H1 (cell line): ENCODE data around the gene TTC36. TPM values are rescaled to one million over a fixed set of nuclear protein-coding genes. Genes with fewer than 3 reads are reported as not detected.

Source experiments
- CTCF ChIA-PET: fragments of 300-600 bp; sonication (Branson Sonifier 250); formaldehyde crosslinking; loops from one replicate; lab custom pipeline; 2021; ENCODE audit not compliant: partially characterized antibody; lab: Charles Lee
- POLR2A ChIA-PET: fragments of 300-600 bp; sonication (Branson Sonifier 250); formaldehyde crosslinking; loops from one replicate; lab custom pipeline; 2021; ENCODE audit warnings: inconsistent platforms; ENCODE audit not compliant: partially characterized antibody; lab: Charles Lee
- DNase-seq, 2 experiments: peaks; one replicate each; pipeline versions ENCODE4 v3.0.0 to v3.0.0-alpha.2; 2010 to 2022; ENCODE audit warnings: low spot score in 2 of 2, low read depth in 1 of 2, mixed read lengths in 1 of 2
- FAIRE-seq: peaks from 2 replicates; lab custom pipeline; 2011; peaks lifted over from hg19 to GRCh38; lab: Jason Lieb, UNC
- H2AFZ ChIP-seq: 2 replicates; pipeline ENCODE4 v1.8.1; 2012; ENCODE audit warnings: low read length, inconsistent platforms
- H2AK5ac ChIP-seq: 2 replicates; pipeline ENCODE4 v1.6.1; 2013; ENCODE audit warnings: low read depth, low read length
- H2BK120ac ChIP-seq: replicated peaks from 2 replicates; pipeline ENCODE3; 2013; ENCODE audit warnings: low read depth, low read length, inconsistent platforms
- H2BK12ac ChIP-seq: 2 replicates; pipeline ENCODE4 v1.6.1; 2013; ENCODE audit warnings: low read depth, low read length
- H2BK15ac ChIP-seq: 2 replicates; pipeline ENCODE4 v1.6.1; 2013; ENCODE audit warnings: low read length
- H2BK20ac ChIP-seq: 2 replicates; pipeline ENCODE4 v1.6.1; 2013; ENCODE audit warnings: low read length
- H2BK5ac ChIP-seq: 2 replicates; pipeline ENCODE4 v1.6.1; 2013; ENCODE audit warnings: low read depth, low read length
- H3K14ac ChIP-seq: 2 replicates; pipeline ENCODE4 v1.6.1; 2013; ENCODE audit warnings: inconsistent platforms; ENCODE audit not compliant: insufficient read length
- H3K18ac ChIP-seq: 2 replicates; pipeline ENCODE4 v1.6.1; 2013; ENCODE audit warnings: low read length; ENCODE audit errors: extremely low read depth
- H3K23ac ChIP-seq: 2 replicates; pipeline ENCODE4 v1.6.1; 2013; ENCODE audit warnings: inconsistent platforms; ENCODE audit not compliant: insufficient read length
- H3K23me2 ChIP-seq: 2 replicates; pipeline ENCODE4 v1.6.1; 2013; ENCODE audit warnings: low read depth, low read length
- H3K27ac ChIP-seq: 2 replicates; pipeline ENCODE4 v1.6.1; 2011; ENCODE audit warnings: low read depth, low read length, inconsistent platforms
- H3K27me3 ChIP-seq, 4 experiments: replicated peaks in 1 of 4; 1 replicate in 1 of 4; 2 replicates in 3 of 4; pipeline versions ENCODE4 v1.6.1 to v1.8.1; 2011 to 2013; ENCODE audit warnings: low read length in 3 of 4, mild to moderate bottlenecking in 3 of 4, inconsistent platforms in 2 of 4, mixed read lengths in 2 of 4, moderate library complexity in 1 of 4; ENCODE audit not compliant: control insufficient read depth in 3 of 4, insufficient read depth in 3 of 4; ENCODE audit errors: extremely low read depth in 1 of 4
- H3K36me3 ChIP-seq, 4 experiments: 2 replicates each; pipeline versions ENCODE4 v1.6.1 to v1.8.1; 2011 to 2013; ENCODE audit warnings: mild to moderate bottlenecking in 4 of 4, low read length in 3 of 4, moderate library complexity in 2 of 4, control low read depth in 1 of 4, inconsistent platforms in 1 of 4; ENCODE audit not compliant: insufficient read depth in 4 of 4, control insufficient read depth in 2 of 4
- H3K4ac ChIP-seq: replicated peaks from 2 replicates; pipeline ENCODE3; 2013; ENCODE audit warnings: low read length, low read depth, mixed read lengths, inconsistent platforms; ENCODE audit not compliant: insufficient read length
- H3K4me1 ChIP-seq, 4 experiments: replicated peaks in 1 of 4; 1 replicate in 1 of 4; 2 replicates in 3 of 4; pipeline versions ENCODE4 v1.6.1 to v1.8.1; 2011 to 2013; ENCODE audit warnings: low read length in 3 of 4, inconsistent platforms in 2 of 4, mixed read lengths in 1 of 4; ENCODE audit not compliant: insufficient read depth in 4 of 4, control insufficient read depth in 3 of 4
- H3K4me2 ChIP-seq, 2 experiments: 2 replicates each; pipeline versions ENCODE4 v1.6.1 to v1.8.1; 2011 to 2013; ENCODE audit warnings: low read depth in 2 of 2, low read length in 2 of 2, control low read depth in 1 of 2, inconsistent platforms in 1 of 2, mild to moderate bottlenecking in 1 of 2; ENCODE audit not compliant: insufficient read depth in 1 of 2
- H3K4me3 ChIP-seq, 4 experiments: fragments of 200-600, 300-600 bp in 1 of 4; sonication (generic), shearing (Covaris generic), sonication (Bioruptor Twin) in 1 of 4; 2 replicates each; pipeline versions ENCODE4 v1.5.1 to v1.8.1; 2011 to 2016; ENCODE audit warnings: low read length in 4 of 4, low read depth in 3 of 4, control low read depth in 2 of 4, inconsistent platforms in 2 of 4, mild to moderate bottlenecking in 2 of 4, mixed read lengths in 1 of 4, moderate library complexity in 1 of 4; ENCODE audit not compliant: insufficient read depth in 2 of 4; ENCODE audit errors: extremely low read depth in 1 of 4
- H3K56ac ChIP-seq: replicated peaks from 2 replicates; pipeline ENCODE3; 2013; ENCODE audit warnings: low read depth, mild to moderate bottlenecking, mixed read lengths, low read length, inconsistent platforms; ENCODE audit not compliant: insufficient read length
- H3K79me1 ChIP-seq: 2 replicates; pipeline ENCODE4 v1.6.1; 2013; ENCODE audit warnings: low read depth, low read length, control low read depth
- H3K79me2 ChIP-seq, 2 experiments: 2 replicates each; pipeline versions ENCODE4 v1.6.1 to v1.8.1; 2012 to 2013; ENCODE audit warnings: low read length in 2 of 2, mild to moderate bottlenecking in 2 of 2, inconsistent platforms in 1 of 2; ENCODE audit not compliant: insufficient read depth in 2 of 2, control insufficient read depth in 1 of 2
- H3K9ac ChIP-seq, 4 experiments: replicated peaks in 1 of 4; 1 replicate in 1 of 4; 2 replicates in 3 of 4; pipeline versions ENCODE4 v1.6.1 to v1.8.1; 2011 to 2013; ENCODE audit warnings: low read depth in 3 of 4, low read length in 3 of 4, control low read depth in 2 of 4, mild to moderate bottlenecking in 2 of 4, moderate library complexity in 2 of 4, inconsistent platforms in 1 of 4; ENCODE audit errors: extremely low read depth in 1 of 4
- H3K9me3 ChIP-seq, 2 experiments: 2 replicates each; pipeline versions ENCODE4 v1.6.1 to v1.8.1; 2012 to 2013; ENCODE audit warnings: mild to moderate bottlenecking in 2 of 2, moderate library complexity in 2 of 2, control low read depth in 1 of 2, inconsistent platforms in 1 of 2, low read depth in 1 of 2, low read length in 1 of 2, mixed read lengths in 1 of 2; ENCODE audit not compliant: insufficient read depth in 2 of 2
- H4K20me1 ChIP-seq, 2 experiments: replicated peaks in 1 of 2; 2 replicates each; pipeline versions ENCODE3 to v1.8.1; 2011 to 2013; ENCODE audit warnings: inconsistent platforms in 2 of 2, low read length in 2 of 2, mild to moderate bottlenecking in 1 of 2; ENCODE audit not compliant: insufficient read depth in 2 of 2, control insufficient read depth in 1 of 2
- H4K5ac ChIP-seq: 2 replicates; pipeline ENCODE4 v1.6.1; 2013; ENCODE audit warnings: low read length, low read depth, mixed read lengths, inconsistent platforms; ENCODE audit not compliant: insufficient read length
- H4K8ac ChIP-seq: 2 replicates; pipeline ENCODE4 v1.8.0; 2013; ENCODE audit warnings: mild to moderate bottlenecking, moderate library complexity, low read length, inconsistent platforms; ENCODE audit not compliant: insufficient read depth; ENCODE audit errors: extremely low read depth
- H4K91ac ChIP-seq: replicated peaks from 2 replicates; pipeline ENCODE3; 2013; ENCODE audit warnings: low read length, mixed read lengths, inconsistent platforms; ENCODE audit not compliant: insufficient read length
- BACH1 ChIP-seq: IDR thresholded peaks from 2 replicates; pipeline ENCODE4 v1.6.1; 2012; ENCODE audit warnings: low read length, improper control_type of control experiment
- CBX8 ChIP-seq: fragments of 300-800, 300-1000 bp; sonication (generic); IDR thresholded peaks from 2 replicates; pipeline ENCODE4 v1.7.1; 2016; ENCODE audit warnings: low read depth, low read length, borderline replicate concordance
- CEBPB ChIP-seq: IDR thresholded peaks from 2 replicates; pipeline ENCODE4 v1.6.1; 2012; ENCODE audit warnings: low read depth, low read length
- CHD1 ChIP-seq: IDR thresholded peaks from 2 replicates; pipeline ENCODE4 v1.6.1; 2012; ENCODE audit warnings: low read depth, low read length, improper control_type of control experiment
- E2F6 ChIP-seq: IDR thresholded peaks from 2 replicates; pipeline ENCODE4 v1.6.1; 2012; ENCODE audit warnings: inconsistent platforms
- EGR1 ChIP-seq: IDR thresholded peaks from 2 replicates; pipeline ENCODE4 v1.6.1; 2011; ENCODE audit warnings: low read depth, low read length, borderline replicate concordance
- HDAC2 ChIP-seq, 2 experiments: fragments of 300-600 bp in 1 of 2; sonication (generic) in 1 of 2; IDR thresholded peaks; 2 replicates each; pipeline ENCODE4 v1.6.1; 2011 to 2012; ENCODE audit warnings: low read depth in 2 of 2, low read length in 2 of 2, mild to moderate bottlenecking in 2 of 2, moderate library complexity in 2 of 2, borderline replicate concordance in 1 of 2, inconsistent platforms in 1 of 2
- MAX ChIP-seq: IDR thresholded peaks from 2 replicates; pipeline ENCODE4 v1.6.1; 2012; ENCODE audit warnings: inconsistent platforms
- NANOG ChIP-seq: IDR thresholded peaks from 2 replicates; pipeline ENCODE4 v1.6.1; 2011; ENCODE audit warnings: low read length, low read depth, mild to moderate bottlenecking, inconsistent platforms; ENCODE audit not compliant: insufficient read depth, poor library complexity, severe bottlenecking
- RXRA ChIP-seq: IDR thresholded peaks from 2 replicates; pipeline ENCODE4 v1.6.1; 2011; ENCODE audit warnings: low read depth, mild to moderate bottlenecking, low read length, moderate library complexity; ENCODE audit not compliant: insufficient read depth
- SP1 ChIP-seq: IDR thresholded peaks from 2 replicates; pipeline ENCODE4 v1.6.1; 2011; ENCODE audit warnings: low read depth, low read length
- TBP ChIP-seq: IDR thresholded peaks from 2 replicates; pipeline ENCODE4 v1.6.1; 2011; ENCODE audit warnings: low read depth, low read length, improper control_type of control experiment
- WGBS, 2 experiments: shearing (Covaris generic) in 1 of 2; methylation state at CpG; one replicate each; pipeline versions ENCODE4 v1.1.6 to v1.1.7; 2013 to 2015; ENCODE audit warnings: low lambda C conversion rate in 2 of 2, mixed read lengths in 2 of 2, inconsistent platforms in 1 of 2, low coverage in 1 of 2, missing lambda C conversion rate in 1 of 2; ENCODE audit not compliant: insufficient replicate concordance in 2 of 2, insufficient coverage in 1 of 2, insufficient read length in 1 of 2; ENCODE audit errors: extremely low coverage in 1 of 2, missing lambda C conversion rate in 1 of 2; 5-methylcytosine and 5-hydroxymethylcytosine counted together
- polyA plus RNA-seq, 7 experiments: library from polyadenylated mRNA; depleted of rRNA in 3 of 7; stranded (reverse) in 5 of 7; unstranded in 2 of 7; fragments of >200 nt in 5 of 7; fragments of 200-250 nt in 2 of 7; gene quantifications; 1 replicate in 5 of 7; 2 replicates in 1 of 7; 4 replicates in 1 of 7; pipeline versions ENCODE4 v1.2.1 to v1.2.3, GENCODE V29; 2011 to 2013; ENCODE audit warnings: missing spikeins in 2 of 7, mixed read lengths in 2 of 7
- total RNA-seq: library from RNA; stranded (reverse); fragmentation: NEBNext Ultra II Directional; extraction: Animal tissue kit (Norgen Biotek cat#: 25700); gene quantifications from 2 replicates; pipeline ENCODE4 v1.2.1, GENCODE V29; 2021

The TTC36 gene
- total and polyA plus RNA-seq, 2 of the 8 experiments (the other 6 are each of a cell fraction or from before 2014, with no cell fraction given) = not detected

- Histone ChIP-seq H2BK15ac (no peak overlapping the region), H2AK5ac (no peak overlapping the region), H3K79me1 (no peaks in the 10 kb centered on the region), H3K9me3 (no peaks in the 10 kb centered on the region), H4K91ac (no peak overlapping the region), H3K4me3 (no peak overlapping the region), H2BK120ac (no peak overlapping the region)
- ChIA-PET POLR2A (no interaction called here), CTCF (interaction anchor here (0.6 to 1.2 kb wide), 4 partner anchors 8 to 62 kb away, joined by 3 to 4 read pairs (median 3); no protein-coding TSS in a partner anchor)
- no peak for FAIRE-seq
- TF ChIP-seq MAX = no peak
- no peak for TF ChIP-seq E2F6
- no peak for TF ChIP-seq CBX8
- no peak for TF ChIP-seq CHD1
- no peak for TF ChIP-seq SP1
- TF ChIP-seq BACH1 = no peak
- no peak for TF ChIP-seq EGR1
- no peak for TF ChIP-seq RXRA
- no peak for TF ChIP-seq CEBPB
- no peak for TF ChIP-seq NANOG
- no peak for TF ChIP-seq TBP
- TF ChIP-seq HDAC2 (IDR thresholded peaks at IDR 0.05; ENCODE audit: borderline replicate concordance in 1 of 2, low read depth in 2 of 2, low read length in 2 of 2) = no peak
- TF ChIP-seq, all 59 proteins: peak for 0
- DNase-seq = no peak
- Histone ChIP-seq H3K27me3 (no peaks in the 10 kb centered on the region), H3K18ac (no peak overlapping the region), H4K5ac (no peak overlapping the region), H3K27ac (no peak overlapping the region), H3K79me2 (no peaks in the 10 kb centered on the region), H3K23me2 (no peaks in the 10 kb centered on the region), H3K23ac (no peak overlapping the region), H4K20me1 (peaks cover 0 to 7% of the 10 kb centered on the region in 2 experiments), H2BK5ac (no peak overlapping the region), H3K36me3 (peaks cover 9 to 68% (median 58%) of the 10 kb centered on the region in 4 experiments), H3K4me1 (no peaks in the 10 kb centered on the region), H3K9ac (no peak overlapping the region; a peak in 1 of 7 replicates), H2BK12ac (no peak overlapping the region), H2AFZ (no peak overlapping the region), H4K8ac (no peak overlapping the region), H3K14ac (no peak overlapping the region), H3K4ac (no peak overlapping the region), H2BK20ac (no peak overlapping the region), H3K4me2 (no peak overlapping the region), H3K56ac (no peak overlapping the region)
- WGBS, 2 experiments = 93% methylated on average over 13 of the region's 13 CpGs; no CpG with 5 or more reads in 1 of the 2 experiments
These were observed 5.4 kb upstream of the TTC36 start for GRCh38 chr11:118521892-118522311.
